Endothelial cell of umbilical vein (primary cell): ENCODE data around the gene CCR5AS.
A peak's percentile ranks its signal among the peaks of the same experiment; 100 is the strongest.

ENCODE experiments used
- EZH2 ChIP-seq: IDR thresholded peaks from 2 replicates; pipeline ENCODE4 v1.6.1; 2012; ENCODE audit warnings: borderline replicate concordance, low read depth, mild to moderate bottlenecking, moderate library complexity, low read length, inconsistent platforms; ENCODE audit not compliant: severe bottlenecking
- FOS ChIP-seq: IDR thresholded peaks from 2 replicates; pipeline ENCODE4 v1.6.1; 2011; ENCODE audit warnings: mild to moderate bottlenecking, low read length, moderate library complexity, borderline replicate concordance; ENCODE audit not compliant: insufficient read depth
- GATA2 ChIP-seq: IDR thresholded peaks from 2 replicates; pipeline ENCODE4 v1.7.0; 2011; ENCODE audit warnings: low read depth, mild to moderate bottlenecking, moderate library complexity, mixed read lengths, low read length; ENCODE audit not compliant: insufficient read length, insufficient read depth
- JUN ChIP-seq: IDR thresholded peaks from 2 replicates; pipeline ENCODE4 v1.6.1; 2011; ENCODE audit warnings: borderline replicate concordance, low read depth; ENCODE audit not compliant: insufficient read length, insufficient read depth
- MAX ChIP-seq: IDR thresholded peaks from 2 replicates; pipeline ENCODE4 v1.6.1; 2011; ENCODE audit not compliant: insufficient read depth, insufficient read length
- MYC ChIP-seq: IDR thresholded peaks from one replicate; pipeline ENCODE4 v1.6.1; 2011; ENCODE audit warnings: mild to moderate bottlenecking, low read depth, low read length
- POLR2A ChIP-seq: IDR thresholded peaks from 2 replicates; pipeline ENCODE4 v1.6.1; 2012; ENCODE audit warnings: low read depth, mild to moderate bottlenecking, control low read depth, low read length
- POLR2AphosphoS5 ChIP-seq: IDR thresholded peaks from 2 replicates; pipeline ENCODE4 v1.6.1; 2012; ENCODE audit warnings: low read depth, mild to moderate bottlenecking, control low read depth, low read length, moderate library complexity; ENCODE audit not compliant: insufficient read depth
- TF ChIP-seq, protein P1 (sequence below), 2 donors: IDR thresholded peaks; 1 replicate in 1 of 2; 2 replicates in 1 of 2; pipeline ENCODE4 v1.5.1; 2011; ENCODE audit warnings: low read length in 2 of 2, mild to moderate bottlenecking in 2 of 2, moderate library complexity in 2 of 2, control low read depth in 1 of 2, inconsistent platforms in 1 of 2, low read depth in 1 of 2; ENCODE audit not compliant: insufficient read depth in 1 of 2; ENCODE audit errors: extremely low read depth in 1 of 2

- TF ChIP-seq POLR2A (peak; percentile 35), EZH2 (no peak), POLR2AphosphoS5 (peak; percentile 38), FOS (peak; percentile 52), GATA2 (peak; percentile 87), MAX (peak; percentile 49), JUN (peak; percentile 18), MYC (no peak)
- TF ChIP-seq, protein P1, sequence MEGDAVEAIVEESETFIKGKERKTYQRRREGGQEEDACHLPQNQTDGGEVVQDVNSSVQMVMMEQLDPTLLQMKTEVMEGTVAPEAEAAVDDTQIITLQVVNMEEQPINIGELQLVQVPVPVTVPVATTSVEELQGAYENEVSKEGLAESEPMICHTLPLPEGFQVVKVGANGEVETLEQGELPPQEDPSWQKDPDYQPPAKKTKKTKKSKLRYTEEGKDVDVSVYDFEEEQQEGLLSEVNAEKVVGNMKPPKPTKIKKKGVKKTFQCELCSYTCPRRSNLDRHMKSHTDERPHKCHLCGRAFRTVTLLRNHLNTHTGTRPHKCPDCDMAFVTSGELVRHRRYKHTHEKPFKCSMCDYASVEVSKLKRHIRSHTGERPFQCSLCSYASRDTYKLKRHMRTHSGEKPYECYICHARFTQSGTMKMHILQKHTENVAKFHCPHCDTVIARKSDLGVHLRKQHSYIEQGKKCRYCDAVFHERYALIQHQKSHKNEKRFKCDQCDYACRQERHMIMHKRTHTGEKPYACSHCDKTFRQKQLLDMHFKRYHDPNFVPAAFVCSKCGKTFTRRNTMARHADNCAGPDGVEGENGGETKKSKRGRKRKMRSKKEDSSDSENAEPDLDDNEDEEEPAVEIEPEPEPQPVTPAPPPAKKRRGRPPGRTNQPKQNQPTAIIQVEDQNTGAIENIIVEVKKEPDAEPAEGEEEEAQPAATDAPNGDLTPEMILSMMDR (IDR thresholded peaks at IDR 0.05; ENCODE audit: extremely low read depth in 1 of 2, insufficient read depth in 1 of 2, low read depth in 1 of 2, low read length in 2 of 2) = no peak
Measured at GRCh38 chr3:46406788-46407611, at the start of gene CCR5AS, which contains the start of gene CCRL2.
